ENCODE results near the gene OR4M1. TPM values are rescaled to one million over a fixed set of nuclear protein-coding genes. Genes with fewer than 3 reads are reported as not detected.
"Not testable (repeated sequence)": the region's sequence is repeated elsewhere in the genome, so short reads cannot be mapped to it uniquely, and the experiment has no call there.

OR4M1 gene, protein sequence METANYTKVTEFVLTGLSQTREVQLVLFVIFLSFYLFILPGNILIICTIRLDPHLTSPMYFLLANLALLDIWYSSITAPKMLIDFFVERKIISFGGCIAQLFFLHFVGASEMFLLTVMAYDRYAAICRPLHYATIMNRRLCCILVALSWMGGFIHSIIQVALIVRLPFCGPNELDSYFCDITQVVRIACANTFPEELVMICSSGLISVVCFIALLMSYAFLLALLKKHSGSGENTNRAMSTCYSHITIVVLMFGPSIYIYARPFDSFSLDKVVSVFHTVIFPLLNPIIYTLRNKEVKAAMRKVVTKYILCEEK
- not detected in 2 replicates for total RNA-seq

DNA sequence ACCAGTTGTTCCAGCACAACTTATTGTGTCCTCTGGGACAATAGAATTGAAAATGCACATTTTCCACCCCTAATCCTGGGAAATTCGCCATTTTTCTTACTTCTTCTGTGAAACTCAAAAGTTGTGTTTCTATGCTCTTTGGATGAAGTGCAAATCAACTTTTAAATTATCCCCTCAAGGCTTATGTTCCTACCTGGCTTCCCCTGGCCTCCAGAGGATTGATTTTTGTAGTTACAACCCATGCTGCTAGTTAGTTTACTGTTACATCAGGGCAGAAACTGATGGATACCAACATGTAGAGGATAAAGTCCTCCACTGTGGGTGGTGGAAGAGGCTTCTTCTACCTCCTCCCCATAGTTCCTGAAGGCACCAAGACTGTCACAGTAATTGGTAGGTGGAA lies at the start of gene OR4M1:
Gene OR4M1 (plus strand): TSS at position 301 of the 400 bp plus-strand sequence. CDS start 6,819 bp downstream, outside the sequence.
- intact Hi-C loops (cut with micrococcal nuclease); H3K4me1 Mint-ChIP-seq; DNase-seq; H3K4me3 Mint-ChIP-seq; H3K27ac Mint-ChIP-seq; H3K9me3 Mint-ChIP-seq; H3K36me3 Mint-ChIP-seq (ENCODE audit: low read depth); H3K27me3 Mint-ChIP-seq: not testable (repeated sequence)

DNA sequence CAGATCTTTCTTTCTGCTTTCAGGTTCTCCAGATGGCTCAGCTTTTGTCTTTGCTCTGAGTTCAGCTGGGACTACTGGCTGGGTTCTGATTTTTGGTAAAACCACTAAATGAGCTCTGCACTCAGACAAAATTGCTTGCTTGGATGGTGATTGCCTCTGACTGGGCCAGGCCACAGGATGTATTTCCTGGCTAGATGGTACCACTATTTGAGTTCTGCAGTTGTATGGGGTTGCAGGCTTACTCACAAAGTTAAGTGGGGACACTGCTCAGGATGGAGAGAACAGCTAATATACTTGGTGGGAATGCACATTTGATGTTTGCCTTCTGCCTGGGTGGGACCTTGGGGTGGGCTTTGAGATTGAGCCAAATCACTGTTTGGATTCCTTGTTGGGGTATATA lies 43.9 kb upstream of the OR4M1 start:
- Mint-ChIP-seq H3K4me1 (no peaks in the 10 kb centered on the region), H3K36me3 (ENCODE audit: low read depth) (no peaks in the 10 kb centered on the region), H3K4me3 (no peak overlapping the region), H3K27ac (no peak overlapping the region), H3K27me3 (no peaks in the 10 kb centered on the region), H3K9me3 (peaks cover 7% of the 10 kb centered on the region)
- intact Hi-C loops (cut with micrococcal nuclease): no loop called here
- no peak for DNase-seq

DNA sequence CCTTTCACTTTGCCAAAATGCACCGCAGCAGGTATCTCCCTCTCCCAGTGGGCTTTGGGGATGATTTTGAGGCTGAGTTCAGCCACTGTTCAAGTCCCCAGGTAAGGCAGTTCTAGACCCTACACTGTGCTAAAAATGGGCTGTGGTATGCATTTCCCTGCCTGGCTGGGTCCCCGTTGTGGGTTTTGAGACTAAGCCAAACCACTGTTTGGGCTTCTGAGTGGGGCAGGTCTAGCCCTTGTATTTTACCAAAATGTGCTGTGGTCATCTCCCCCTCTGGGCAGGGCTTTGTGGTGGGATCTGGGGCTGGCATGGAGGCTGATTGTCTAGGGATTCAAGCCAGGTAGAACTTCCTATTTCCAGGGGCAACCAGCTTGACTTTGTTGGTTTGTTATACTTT lies 43.5 kb upstream of the OR4M1 start:
- no peak for DNase-seq
- no peaks in the 10 kb centered on the region for H3K36me3 Mint-ChIP-seq (ENCODE audit: low read depth)
- intact Hi-C loops (cut with micrococcal nuclease): no loop called here
- no peak overlapping the region for H3K27ac Mint-ChIP-seq
- H3K9me3 Mint-ChIP-seq: peaks cover 7% of the 10 kb centered on the region
- H3K4me3 Mint-ChIP-seq: no peak overlapping the region
- H3K4me1 Mint-ChIP-seq: no peaks in the 10 kb centered on the region
- H3K27me3 Mint-ChIP-seq: no peaks in the 10 kb centered on the region

DNA sequence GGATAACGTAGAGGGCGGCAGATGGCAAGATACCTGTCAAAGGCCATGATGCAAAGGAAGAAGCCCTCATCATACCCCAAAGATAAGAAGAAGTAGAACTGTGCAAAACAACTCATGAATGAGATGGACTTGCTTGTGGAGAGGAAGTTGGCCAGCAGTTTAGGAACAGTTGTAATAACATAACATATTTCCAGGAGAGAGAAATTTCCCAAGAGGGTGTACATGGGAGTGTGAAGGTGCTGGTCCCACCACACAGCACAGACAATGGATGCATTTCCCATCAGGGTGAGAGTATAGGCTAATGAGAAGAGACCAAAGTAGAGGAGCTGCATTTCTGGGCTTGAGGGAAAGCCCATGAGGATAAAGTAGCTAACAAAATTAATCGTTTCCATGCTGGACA lies 39.4 kb upstream of the OR4M1 start:
- H3K4me3 Mint-ChIP-seq; DNase-seq; H3K27me3 Mint-ChIP-seq; H3K27ac Mint-ChIP-seq; H3K36me3 Mint-ChIP-seq (ENCODE audit: low read depth); H3K4me1 Mint-ChIP-seq; H3K9me3 Mint-ChIP-seq; intact Hi-C loops (cut with micrococcal nuclease): not testable (repeated sequence)

DNA sequence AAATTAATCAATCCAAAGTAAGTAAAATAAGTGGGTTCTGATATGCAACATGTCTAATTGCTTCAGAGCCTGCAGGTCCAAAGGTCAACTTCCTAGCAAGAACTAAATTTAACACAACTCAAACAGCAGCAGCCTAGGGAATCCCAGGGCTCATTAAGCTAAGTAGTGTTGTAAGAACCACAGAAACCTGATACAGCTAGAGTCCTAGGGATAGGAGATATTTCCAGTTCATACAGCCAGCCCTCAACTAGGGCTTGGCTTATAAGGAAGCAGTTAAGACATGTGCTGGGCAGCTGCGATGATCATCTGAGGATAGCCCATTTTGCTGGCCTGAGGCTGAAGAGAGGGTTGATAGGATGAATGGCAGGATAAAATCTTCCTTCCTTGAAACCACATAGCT lies 30.0 kb upstream of the OR4M1 start, which contains the start of gene OR4Q3:
Gene OR4Q3 (plus strand): TSS at position 316 of the 400 bp plus-strand sequence.
- H3K27ac Mint-ChIP-seq: no peak within 1 kb of the TSS
- no peak for DNase-seq
- no peaks in the 10 kb centered on the region for H3K36me3 Mint-ChIP-seq (ENCODE audit: low read depth)
- no peaks in the 10 kb centered on the region for H3K4me1 Mint-ChIP-seq
- intact Hi-C loops (cut with micrococcal nuclease): no loop called here
- H3K4me3 Mint-ChIP-seq: no peak within 1 kb of the TSS
- H3K27me3 Mint-ChIP-seq: no peaks in the 10 kb centered on the region
- H3K9me3 Mint-ChIP-seq: no peaks in the 10 kb centered on the region

DNA sequence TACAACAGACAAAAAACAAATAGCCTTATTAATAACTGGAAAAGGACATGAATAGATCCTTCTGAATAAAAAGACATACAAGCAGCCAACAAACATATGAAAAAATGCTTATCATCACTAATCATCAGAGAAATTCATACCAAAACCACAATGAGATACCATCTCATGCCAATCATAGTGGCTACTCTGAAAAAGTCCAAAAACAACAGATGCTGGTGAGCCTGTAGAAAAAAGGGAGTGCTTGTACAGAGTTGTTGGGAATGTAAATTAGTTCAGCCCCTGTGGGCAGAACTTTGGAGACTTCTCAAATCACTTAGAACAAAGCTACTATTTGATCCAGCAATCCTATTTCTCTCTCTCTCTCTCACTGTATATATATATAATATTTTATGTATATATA lies 21.0 kb upstream of the OR4M1 start:
- H3K27ac Mint-ChIP-seq; H3K4me1 Mint-ChIP-seq; H3K4me3 Mint-ChIP-seq; intact Hi-C loops (cut with micrococcal nuclease); DNase-seq; H3K9me3 Mint-ChIP-seq; H3K36me3 Mint-ChIP-seq (ENCODE audit: low read depth); H3K27me3 Mint-ChIP-seq: not testable (repeated sequence)

DNA sequence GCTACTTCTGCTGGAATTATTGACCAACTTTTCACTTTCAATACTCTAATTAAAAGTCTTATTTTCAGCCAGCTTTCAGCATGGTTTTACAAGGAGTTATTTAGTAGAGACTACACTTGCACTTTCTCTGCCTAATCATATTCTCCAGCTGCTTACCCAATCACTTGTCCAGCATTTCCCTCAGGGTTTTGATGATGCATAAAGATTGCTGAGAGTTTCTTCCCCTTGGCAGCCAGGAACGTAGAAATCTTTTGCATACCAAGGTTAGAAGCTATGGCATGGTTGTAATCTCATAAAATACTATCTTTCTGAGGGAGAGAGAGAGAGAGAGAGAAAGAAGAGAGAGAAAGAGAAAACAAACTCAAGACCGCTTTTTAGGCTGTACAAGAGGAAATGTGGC lies 19.1 kb upstream of the OR4M1 start:
- H3K27me3 Mint-ChIP-seq: no peaks in the 10 kb centered on the region
- no peak for DNase-seq
- no peak overlapping the region for H3K27ac Mint-ChIP-seq
- no peak overlapping the region for H3K4me3 Mint-ChIP-seq
- no peaks in the 10 kb centered on the region for H3K9me3 Mint-ChIP-seq
- no peaks in the 10 kb centered on the region for H3K36me3 Mint-ChIP-seq (ENCODE audit: low read depth)
- no peaks in the 10 kb centered on the region for H3K4me1 Mint-ChIP-seq
- intact Hi-C loops (cut with micrococcal nuclease): no loop called here

DNA sequence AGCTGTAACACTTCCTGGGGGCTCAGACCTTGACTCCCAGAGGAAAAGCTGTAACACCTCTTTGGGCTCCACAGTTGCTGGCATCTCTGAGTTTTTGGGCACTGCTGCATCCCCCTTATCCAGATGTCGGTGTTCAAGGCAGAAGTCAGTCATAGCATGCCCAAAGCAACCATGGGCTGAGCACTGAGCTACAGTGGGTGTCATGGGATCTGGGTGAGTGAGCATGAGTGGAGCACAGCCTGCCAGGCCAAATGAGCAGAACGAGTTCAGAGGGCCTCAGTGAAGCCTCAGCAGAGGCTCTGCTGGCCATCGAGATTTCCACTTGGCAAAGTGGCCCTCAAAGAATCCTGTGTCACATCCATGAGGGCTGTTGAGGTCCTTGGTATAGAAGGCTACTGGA lies 1.8 kb upstream of the OR4M1 start:
- H3K4me1 Mint-ChIP-seq; H3K27me3 Mint-ChIP-seq; H3K4me3 Mint-ChIP-seq; DNase-seq; H3K36me3 Mint-ChIP-seq (ENCODE audit: low read depth); H3K9me3 Mint-ChIP-seq; H3K27ac Mint-ChIP-seq; intact Hi-C loops (cut with micrococcal nuclease): not testable (repeated sequence)

DNA sequence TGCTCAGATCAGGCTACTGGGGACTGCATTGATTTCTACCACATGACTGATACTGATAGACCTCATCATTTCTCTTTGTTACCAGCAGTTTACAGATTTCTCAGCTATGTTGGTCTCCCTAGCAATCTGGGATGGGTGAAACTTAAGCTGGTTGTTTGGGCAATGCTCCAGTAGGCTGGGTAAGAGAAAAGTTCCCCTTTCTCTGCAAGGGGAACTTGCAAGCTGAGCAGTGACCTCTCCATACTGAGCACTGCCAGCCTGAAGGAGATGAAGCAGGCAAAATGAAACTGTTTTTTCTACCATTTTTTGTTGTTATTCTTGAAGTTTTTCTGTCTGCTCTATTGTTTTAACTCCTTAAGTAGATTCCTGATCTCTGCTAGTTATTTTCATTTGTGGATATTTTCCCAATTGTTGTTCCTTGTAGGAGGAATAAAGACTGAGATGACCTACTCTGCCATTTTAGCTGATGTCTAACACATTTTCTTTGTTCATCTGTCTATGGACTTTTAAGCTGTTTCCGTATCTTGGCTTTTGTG lies 1.3 kb upstream of the OR4M1 start:
- H3K27me3 Mint-ChIP-seq: no peaks in the 10 kb centered on the region
- no peak overlapping the region for H3K27ac Mint-ChIP-seq
- H3K4me3 Mint-ChIP-seq: no peak overlapping the region
- intact Hi-C loops (cut with micrococcal nuclease): no loop called here
- no peaks in the 10 kb centered on the region for H3K36me3 Mint-ChIP-seq (ENCODE audit: low read depth)
- no peak for DNase-seq
- no peaks in the 10 kb centered on the region for H3K4me1 Mint-ChIP-seq
- peaks cover 8% of the 10 kb centered on the region for H3K9me3 Mint-ChIP-seq

DNA sequence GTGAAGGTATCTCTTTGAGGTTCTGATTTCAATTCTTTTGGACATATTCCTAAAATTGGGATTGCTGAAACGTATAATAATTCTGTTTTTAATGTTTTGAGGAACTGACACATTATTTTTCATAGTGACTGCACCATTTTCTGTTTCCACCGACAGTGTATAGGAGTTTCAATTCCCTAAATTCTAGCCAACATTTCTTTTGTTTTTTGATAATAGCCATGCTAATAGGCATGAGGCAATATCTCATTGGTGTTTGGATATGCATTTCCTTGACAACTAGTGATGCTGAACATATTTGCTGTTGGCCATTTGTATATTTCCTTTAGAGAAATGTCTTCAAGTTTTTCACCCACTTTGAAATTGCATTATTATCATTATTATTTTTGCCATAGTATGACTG lies 850 bp upstream of the OR4M1 start:
- H3K4me3 Mint-ChIP-seq; H3K9me3 Mint-ChIP-seq; H3K27me3 Mint-ChIP-seq; H3K27ac Mint-ChIP-seq; intact Hi-C loops (cut with micrococcal nuclease); DNase-seq; H3K4me1 Mint-ChIP-seq; H3K36me3 Mint-ChIP-seq (ENCODE audit: low read depth): not testable (repeated sequence)

DNA sequence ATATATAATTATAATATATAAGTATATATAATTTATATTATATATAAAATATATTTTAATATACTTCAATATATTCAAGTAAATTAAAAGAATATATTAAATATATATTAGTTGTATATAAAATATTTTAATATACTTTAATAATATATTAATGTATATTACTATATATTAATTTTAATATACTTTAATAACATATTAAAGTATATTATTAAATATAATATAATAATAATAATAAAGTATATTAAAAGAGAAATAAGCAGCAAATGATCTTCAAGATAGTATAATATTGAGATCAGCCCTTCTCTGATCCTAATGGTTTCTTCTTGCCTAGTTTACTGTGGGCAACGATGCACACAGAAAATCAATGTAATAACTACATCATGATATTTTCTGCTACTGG lies 2.3 kb downstream of the OR4M1 start:
- no peaks in the 10 kb centered on the region for H3K36me3 Mint-ChIP-seq (ENCODE audit: low read depth)

DNA sequence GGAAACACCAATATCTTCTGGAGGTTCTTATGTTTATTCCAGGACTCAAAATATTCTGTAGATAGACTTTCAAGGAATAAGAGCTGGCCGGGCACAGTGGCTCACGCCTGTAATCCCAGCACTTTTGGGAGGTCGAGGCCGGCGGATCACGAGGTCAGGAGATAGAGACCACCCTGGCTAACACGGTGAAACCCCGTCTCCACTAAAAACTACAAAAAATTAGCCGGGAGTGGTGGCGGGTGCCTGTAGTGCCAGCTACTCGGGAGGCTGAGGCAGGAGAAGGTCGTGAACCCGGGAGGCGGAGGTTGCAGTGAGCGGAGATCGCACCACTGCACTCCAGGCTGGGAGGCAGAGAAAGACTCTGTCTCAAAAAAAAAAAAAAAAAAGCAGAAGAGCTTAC lies 12.5 kb downstream of the OR4M1 start:
- DNase-seq; H3K36me3 Mint-ChIP-seq (ENCODE audit: low read depth); H3K9me3 Mint-ChIP-seq; intact Hi-C loops (cut with micrococcal nuclease); H3K4me1 Mint-ChIP-seq; H3K27me3 Mint-ChIP-seq; H3K4me3 Mint-ChIP-seq; H3K27ac Mint-ChIP-seq: not testable (repeated sequence)

More for the DNA sequence above, 2.3 kb downstream of the OR4M1 start:
- DNase-seq: no peak
- Mint-ChIP-seq H3K27me3 (no peaks in the 10 kb centered on the region), H3K9me3 (peaks cover 6% of the 10 kb centered on the region), H3K27ac (no peak overlapping the region), H3K4me1 (no peaks in the 10 kb centered on the region), H3K4me3 (no peak overlapping the region)
- intact Hi-C loops (cut with micrococcal nuclease): no loop called here

DNA sequence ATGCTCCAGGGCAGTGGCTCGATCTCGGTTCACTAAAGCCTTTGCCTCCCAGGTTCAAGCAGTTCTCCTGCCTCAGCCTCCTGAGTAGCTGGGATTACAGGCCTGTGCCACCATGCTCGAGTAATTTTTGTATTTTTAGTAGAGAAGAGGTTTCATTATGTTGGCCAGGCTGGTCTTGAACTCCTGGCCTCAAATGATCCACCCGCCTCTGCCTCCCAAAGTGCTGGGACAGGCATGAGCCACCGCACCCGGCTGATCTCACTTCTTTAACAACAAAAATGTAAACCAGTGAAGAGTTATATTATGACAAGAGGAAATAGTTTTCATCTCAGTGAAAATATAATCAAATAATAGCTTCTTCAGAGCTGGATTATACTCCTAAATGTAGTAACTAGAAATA lies 14.0 kb downstream of the OR4M1 start:
- H3K4me1 Mint-ChIP-seq; H3K27ac Mint-ChIP-seq; intact Hi-C loops (cut with micrococcal nuclease); DNase-seq; H3K4me3 Mint-ChIP-seq; H3K36me3 Mint-ChIP-seq (ENCODE audit: low read depth); H3K9me3 Mint-ChIP-seq; H3K27me3 Mint-ChIP-seq: not testable (repeated sequence)

DNA sequence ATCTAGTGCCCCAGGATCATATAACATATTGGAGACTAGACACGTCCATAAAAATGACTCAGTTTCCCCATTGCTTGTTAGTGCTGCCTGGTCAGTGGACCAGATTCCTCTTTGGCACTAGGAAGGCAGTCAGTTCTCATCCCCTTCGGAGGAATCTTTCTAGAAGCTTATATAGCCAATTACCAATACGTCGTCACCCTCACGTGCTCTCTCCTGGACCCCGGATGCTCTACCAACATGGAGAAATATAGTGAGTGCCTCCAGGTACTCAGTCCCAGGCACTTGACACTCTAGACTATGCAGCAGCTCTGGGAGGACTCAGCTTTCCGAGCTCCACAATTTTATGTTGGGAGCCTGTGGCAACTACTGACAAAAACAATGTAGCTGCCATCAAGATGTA lies 14.8 kb downstream of the OR4M1 start:
- H3K9me3 Mint-ChIP-seq; H3K27me3 Mint-ChIP-seq; H3K4me3 Mint-ChIP-seq; intact Hi-C loops (cut with micrococcal nuclease); H3K36me3 Mint-ChIP-seq (ENCODE audit: low read depth); DNase-seq; H3K4me1 Mint-ChIP-seq; H3K27ac Mint-ChIP-seq: not testable (repeated sequence)

DNA sequence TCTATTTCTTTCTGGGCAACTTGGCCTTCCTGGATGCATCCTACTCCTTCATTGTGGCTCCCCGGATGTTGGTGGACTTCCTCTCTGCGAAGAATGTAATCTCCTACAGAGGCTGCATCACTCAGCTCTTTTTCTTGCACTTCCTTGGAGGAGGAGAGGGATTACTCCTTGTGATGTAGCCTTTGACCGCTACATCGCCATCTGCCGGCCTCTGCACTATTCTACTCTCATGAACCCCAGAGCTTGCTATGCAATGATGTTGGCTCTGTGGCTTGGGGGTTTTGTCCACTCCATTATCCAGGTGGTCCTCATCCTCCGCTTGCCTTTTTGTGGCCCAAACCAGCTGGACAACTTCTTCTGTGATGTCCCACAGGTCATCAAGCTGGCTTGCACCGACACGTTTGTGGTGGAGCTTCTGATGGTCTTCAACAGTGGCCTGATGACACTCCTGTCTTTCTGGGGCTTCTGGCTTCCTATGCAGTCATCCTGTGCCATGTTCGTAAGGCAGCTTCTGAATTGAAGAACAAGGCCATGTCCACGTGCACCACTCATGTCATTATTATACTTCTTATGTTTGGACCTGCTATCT lies 23.3 kb downstream of the OR4M1 start:
- H3K4me1 Mint-ChIP-seq; H3K36me3 Mint-ChIP-seq (ENCODE audit: low read depth); DNase-seq; H3K27ac Mint-ChIP-seq; intact Hi-C loops (cut with micrococcal nuclease); H3K9me3 Mint-ChIP-seq; H3K27me3 Mint-ChIP-seq; H3K4me3 Mint-ChIP-seq: not testable (repeated sequence)

Data from activated CD4-positive, alpha-beta T cell treated with anti-CD3 and anti-CD28 coated beads, Interleukin-2, amount 10 ng/mL, durations not matched to agents 24 days and 14 days (primary cell).